Stimulated activated CD8-positive, alpha-beta memory T cell treated with anti-CD3 and anti-CD28 coated beads, Interleukin-4, amount 100 ng/mL, for 4 hours (primary cell): ENCODE measurements around the gene PPFIBP1.
"Not testable (repeated sequence)": the region's sequence is repeated elsewhere in the genome, so short reads cannot be mapped to it uniquely, and the experiment has no call there.

Experiments used
- DNase-seq, 2 donors: peaks; one replicate each; pipeline ENCODE4 v3.0.0-alpha.2; 2020; ENCODE audit warnings: low read depth in 2 of 2, low spot score in 1 of 2

PPFIBP1 gene

GRCh38 chr12:27652174-27652763 is 128.3 kb downstream of the PPFIBP1 start:
- no peak for DNase-seq

DNA sequence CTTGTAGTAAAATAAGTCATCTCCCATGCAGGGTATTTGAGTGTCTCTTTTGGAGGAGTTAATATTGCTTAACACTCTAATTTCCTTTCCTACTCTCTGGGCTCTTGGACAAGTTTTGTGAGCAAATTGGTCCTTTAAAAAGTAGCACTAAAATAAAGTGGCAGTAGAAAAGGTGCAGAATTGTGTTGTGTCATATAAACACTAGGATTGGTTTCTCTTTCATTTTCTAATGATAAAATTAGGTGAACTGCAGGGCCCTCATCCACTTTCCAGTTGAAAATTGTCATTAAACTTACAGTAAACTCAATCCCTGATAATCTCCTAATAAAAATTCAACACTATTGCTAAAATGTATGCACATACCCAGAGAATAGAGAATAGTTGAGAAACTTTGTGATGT is 129.7 kb downstream of the PPFIBP1 start:
- DNase-seq: no peak

DNA sequence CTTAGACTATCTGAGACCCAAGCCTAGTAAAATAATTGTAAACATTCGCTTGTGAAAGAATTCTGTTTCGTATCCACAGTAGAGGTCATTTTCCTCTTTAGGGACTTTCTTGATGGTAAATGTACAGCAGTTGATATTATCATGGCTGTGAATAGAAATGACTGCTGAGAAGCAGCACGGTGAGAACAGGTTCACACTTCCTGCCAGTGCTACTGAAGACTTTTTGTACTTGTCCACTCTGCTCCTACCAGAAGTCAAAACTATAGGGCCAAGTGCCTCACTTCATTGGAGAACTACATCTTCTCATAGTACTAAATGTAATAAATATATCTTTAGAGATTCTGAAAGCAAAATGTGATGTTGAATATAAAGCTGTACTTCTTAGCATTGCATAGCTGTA is 131.5 kb downstream of the PPFIBP1 start:
- not testable (repeated sequence) for DNase-seq

- DNase-seq: no peak
Observed at GRCh38 chr12:27657296-27657695, 133.3 kb downstream of the PPFIBP1 start.

DNA sequence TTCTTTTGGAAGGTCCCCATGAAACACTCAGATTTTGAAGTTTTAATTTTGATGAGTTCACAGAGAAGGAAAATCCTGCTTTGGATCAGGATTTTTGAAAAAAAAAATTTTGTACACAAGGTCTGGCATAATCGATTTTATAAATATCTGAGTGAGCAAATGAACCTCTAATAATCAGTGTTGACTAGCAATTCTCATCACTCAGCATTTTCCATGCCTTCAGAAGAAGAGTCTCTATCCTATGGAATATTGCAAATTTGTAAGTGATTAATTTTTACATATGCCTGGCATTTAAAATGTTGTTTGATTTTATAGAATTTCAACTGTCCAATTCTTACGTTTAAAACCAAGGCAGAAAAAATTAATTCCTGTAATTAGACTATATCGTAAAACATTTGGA is 141.7 kb downstream of the PPFIBP1 start:
- DNase-seq: no peak

DNA sequence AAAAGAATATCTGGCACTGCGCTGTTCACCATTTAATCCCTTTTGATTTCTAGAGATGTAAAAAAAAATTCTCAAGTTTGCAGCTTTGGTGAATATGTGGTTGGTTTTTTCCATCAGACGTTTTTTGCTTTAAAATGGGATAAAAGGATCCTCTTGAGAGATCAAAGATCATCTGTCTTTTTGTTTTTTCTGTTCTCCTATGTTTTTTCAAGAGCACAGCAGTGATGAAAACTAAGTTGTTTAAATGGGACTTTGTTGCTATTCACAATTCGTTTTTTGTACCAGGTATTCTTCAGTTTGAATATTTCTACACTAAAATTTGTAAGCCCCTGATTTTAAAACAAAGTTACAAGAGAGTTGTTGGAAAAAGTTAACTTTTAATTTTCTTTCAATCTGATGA is 142.5 kb downstream of the PPFIBP1 start:
- no peak for DNase-seq

DNA sequence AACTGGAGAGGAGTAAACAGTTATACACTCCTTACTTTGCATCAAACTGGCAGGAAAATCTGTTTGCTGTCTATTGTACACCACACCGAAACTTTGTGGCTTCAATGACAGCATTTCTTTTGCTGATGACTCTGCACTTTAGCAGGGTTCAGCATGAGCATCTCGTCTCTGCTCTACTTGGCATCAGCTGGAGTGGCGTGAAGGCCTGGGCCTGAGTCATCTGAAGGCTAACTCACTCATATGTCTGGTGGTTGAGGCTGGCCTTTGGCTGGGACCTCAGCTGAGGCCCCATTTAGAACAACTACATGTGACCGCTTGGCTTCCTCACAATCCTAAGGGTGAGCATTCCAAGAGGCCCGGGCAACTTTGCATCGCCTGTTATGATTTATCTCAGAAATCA is 143.5 kb downstream of the PPFIBP1 start:
- DNase-seq: no peak

GRCh38 chr12:27672051-27672450 is 148.0 kb downstream of the PPFIBP1 start:
- DNase-seq: no peak

DNA sequence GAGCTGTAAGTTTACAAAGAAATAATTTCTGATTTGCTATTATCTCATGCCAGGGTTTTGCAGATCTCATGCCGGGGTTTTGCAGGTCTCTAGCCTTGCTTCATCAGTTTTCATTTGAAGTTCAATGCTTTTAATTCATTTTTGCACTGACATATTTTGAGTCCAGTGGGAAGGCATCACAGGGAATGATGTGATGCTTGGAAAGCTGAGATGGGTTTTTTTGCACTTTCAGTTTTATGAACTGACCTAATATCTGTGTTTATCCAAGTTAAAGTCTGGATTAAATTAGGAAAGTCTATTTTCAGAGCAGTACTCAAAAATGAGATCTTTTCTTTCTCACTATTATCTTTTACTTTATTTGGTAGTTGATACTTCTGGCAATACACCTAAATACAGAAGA is 148.6 kb downstream of the PPFIBP1 start:
- DNase-seq: no peak

DNA sequence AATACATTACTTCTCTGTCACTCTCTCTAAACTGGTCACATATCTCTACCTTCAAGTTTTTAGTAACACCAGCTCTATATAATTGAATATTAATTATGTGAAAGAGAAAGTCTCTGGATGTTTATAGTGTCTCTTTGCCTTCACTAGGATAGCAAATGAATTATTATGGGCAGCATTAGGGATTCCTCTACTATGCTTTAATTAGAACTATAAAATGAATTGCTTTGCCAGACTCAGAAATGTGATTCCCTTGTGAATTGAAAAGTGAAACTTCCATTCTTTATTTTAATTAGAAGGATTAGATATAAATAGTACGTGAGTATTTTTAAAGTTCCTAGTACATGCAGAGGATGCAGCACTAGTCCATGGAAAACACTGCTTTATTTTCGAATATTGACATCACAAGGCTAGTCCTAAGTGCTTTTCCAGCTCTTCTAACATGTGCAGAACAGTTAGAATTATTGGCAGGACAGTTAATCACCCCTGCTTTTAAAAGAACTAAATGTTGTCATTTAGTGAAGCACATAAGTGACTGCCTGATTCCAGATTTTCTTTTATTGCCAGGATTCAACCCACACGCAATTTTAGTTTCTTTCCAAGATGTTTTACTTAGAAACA is 149.2 kb downstream of the PPFIBP1 start:
- no peak for DNase-seq

- no peak for DNase-seq
Observed at GRCh38 chr12:27674989-27675388, 151.0 kb downstream of the PPFIBP1 start.

GRCh38 chr12:27680619-27681018 is 156.6 kb downstream of the PPFIBP1 start:
- DNase-seq: no peak

- no peak for DNase-seq
Observed at GRCh38 chr12:27682534-27682933, 158.5 kb downstream of the PPFIBP1 start.

- DNase-seq: no peak
Observed at GRCh38 chr12:27685274-27685673, 161.3 kb downstream of the PPFIBP1 start.

DNA sequence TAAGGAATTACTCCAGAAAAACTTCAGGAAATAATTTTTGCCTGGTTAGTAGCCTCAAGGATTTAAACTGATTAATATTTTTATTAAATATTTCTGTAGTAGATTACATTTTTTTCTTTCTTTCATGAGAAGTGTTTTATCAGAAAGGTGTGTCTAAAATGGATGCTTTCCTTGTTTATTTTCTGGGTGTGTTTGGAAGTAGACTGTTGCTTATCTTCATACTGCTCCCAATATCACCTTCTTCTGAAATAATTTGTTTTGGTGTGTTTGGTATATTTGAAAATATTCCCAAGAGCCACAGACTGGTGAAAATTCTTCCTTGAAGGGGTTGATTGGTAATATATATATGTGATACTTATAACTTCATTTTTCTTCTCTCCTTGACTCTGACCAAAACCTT is 162.1 kb downstream of the PPFIBP1 start:
- DNase-seq: no peak

DNA sequence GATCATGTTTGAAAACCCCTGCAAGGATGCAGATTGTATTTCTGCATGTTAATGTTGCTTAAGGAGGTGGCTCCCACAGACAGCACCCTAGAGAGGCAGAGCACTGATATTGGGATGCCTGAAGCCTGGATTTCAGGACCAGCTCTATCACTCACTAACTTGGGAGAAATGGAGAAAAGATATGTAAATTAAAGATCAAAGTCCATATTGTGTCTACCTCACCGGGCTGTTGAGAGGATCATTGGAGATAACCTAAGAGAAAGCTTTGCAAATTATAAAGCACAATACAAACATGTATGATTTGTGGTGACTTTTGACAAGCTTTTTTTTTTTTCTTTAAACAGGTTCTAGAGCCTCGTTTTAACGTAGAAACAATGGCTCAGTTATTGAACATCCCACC is 164.7 kb downstream of the PPFIBP1 start:
- DNase-seq: no peak

DNA sequence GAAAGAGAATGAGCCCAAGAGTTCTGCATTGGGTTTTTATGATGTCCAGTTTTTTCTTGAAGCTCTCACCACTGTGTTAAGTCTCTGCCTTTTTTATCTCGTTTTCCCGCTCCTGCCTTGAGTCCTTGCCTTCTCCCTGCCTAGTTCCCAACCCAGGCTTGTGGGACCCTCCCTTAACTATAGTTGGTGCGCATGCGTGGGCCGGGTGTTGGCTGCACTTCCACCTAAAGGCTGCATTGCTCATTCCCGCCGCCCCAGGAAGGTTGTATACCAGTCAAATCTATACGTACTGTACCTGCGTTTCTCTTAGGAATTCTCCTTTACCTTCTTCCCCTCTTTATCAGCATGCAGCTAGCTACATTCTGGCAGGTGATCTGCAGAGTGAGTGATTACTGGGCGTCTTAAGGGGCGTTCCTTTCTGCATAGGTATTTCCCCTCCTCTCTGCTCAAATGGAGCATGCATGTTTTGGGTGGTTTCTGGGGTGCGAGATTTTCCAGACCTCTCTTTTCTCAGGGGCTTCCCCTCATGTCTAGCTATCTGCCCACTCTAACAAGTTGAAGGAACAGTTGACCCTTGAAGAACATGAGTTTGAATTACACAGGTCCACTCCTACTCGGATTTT is 165.7 kb downstream of the PPFIBP1 start:
- no peak for DNase-seq

DNA sequence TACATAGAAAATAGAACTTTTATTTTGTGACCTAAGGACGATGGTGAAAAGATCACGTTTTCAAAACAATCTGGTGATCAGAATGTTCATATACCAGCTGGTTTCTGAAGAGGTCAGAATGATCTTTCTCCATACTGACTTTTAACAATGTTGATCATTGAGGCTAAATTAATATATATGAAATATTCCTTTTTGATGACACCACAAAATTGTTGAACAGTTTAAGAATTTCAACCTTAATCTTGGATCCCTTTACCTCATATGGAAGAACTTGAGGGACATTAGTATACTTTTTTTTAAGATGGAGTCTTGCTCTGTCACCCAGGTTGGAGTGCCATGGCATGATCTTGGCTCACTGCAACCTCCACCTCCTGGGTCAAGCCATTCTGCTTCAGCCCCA is 169.4 kb downstream of the PPFIBP1 start:
- no peak for DNase-seq

DNA sequence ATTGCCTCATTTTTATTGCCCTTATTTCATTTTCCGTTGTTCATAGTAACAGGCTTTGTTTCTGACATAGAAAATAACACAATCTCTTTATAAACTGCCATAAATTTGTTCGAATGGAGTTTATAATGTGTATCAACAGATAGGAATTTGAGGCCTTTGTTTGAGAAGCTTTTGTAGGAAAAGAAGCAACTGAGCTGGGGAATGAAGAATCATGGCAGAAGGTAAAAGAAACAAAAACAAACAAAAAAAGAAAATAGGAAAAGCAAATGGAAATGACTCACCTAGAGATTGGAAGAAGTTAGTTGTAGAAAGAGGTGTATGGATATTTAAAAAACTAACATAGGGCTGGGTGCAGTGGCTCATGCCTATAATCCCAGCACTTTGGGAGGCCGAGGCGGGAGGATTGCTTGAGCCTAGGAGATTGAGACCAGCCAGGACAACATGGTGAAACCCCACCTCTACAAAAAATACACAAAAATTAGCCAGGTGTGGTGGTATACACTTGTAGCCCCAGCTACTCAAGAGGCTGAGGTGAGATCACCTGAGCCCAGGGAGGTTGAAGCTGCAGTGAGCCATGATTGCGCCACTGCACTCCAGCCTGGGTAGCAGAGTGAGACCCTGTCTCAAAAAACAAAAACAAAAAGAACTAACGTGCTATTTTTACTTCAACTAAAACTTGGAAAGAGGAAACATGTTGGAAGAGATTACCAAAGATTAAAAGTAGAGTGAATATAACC is 171.7 kb downstream of the PPFIBP1 start:
- DNase-seq: no peak

DNA sequence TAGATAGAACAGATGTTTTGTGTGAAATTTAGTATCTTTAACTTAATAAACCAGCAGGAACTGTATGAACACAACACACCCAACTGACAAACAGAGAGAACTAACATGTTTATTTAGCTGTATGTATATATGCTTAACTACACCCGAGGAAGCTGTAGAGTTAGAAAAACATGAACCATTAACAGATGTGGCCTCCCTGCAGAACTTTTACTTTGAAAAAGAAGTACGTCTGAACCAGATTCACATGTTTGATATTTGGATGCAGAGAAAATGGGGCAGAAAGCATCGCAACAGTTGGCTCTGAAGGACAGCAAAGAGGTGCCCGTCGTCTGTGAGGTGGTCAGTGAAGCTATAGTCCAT is 172.3 kb downstream of the PPFIBP1 start, which contains the start of gene REP15:
Gene REP15, plus strand, starts transcription at position 155 of the 360 bp plus-strand sequence. Its CDS starts 116 bp downstream, at position 271.
- no peak for DNase-seq

GRCh38 chr12:27696864-27697564 is 173.0 kb downstream of the PPFIBP1 start:
- DNase-seq: no peak
